ENCODE data around the gene ARF5. TPM values are rescaled to one million over a fixed set of nuclear protein-coding genes. Genes with fewer than 3 reads are reported as not detected.

ARF5 gene
- total and polyA plus RNA-seq, 2 of the 8 experiments (the other 6 are each of a cell fraction or from before 2014, with no cell fraction given) = 154 to 579 TPM

DNA sequence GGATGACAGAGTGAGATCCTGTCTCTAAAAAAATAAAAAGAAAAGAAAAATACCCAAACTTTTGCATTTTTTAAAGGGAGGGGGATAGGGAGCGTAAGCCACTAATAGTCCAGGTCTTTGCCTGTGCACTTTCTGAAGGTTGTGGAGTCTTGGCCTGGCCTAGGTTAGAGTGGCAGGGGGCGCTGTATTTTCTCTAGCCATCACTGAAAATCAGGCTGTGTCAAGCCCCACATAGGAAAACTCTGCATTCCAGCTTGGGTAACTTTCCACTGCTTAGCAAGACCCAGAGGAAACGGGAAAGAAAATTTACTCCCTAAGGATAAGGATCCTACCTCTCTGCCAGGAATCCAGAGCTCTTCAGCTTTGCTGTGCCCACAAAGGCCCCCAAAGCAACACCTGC lies 40.2 kb downstream of the ARF5 start:
- WGBS, 2 experiments (ENCODE audit: extremely low coverage in 1 of 2, insufficient coverage in 1 of 2, insufficient read length in 1 of 2, insufficient replicate concordance in 2 of 2, low coverage in 1 of 2, low lambda C conversion rate in 2 of 2, missing lambda C conversion rate in 1 of 2) = 30% methylated on average over 3 of the region's 3 CpGs; no CpG with 5 or more reads in 1 of the 2 experiments
- H4K8ac ChIP-seq (ENCODE audit: extremely low read depth, insufficient read depth, low read length) = no peak overlapping the region; the same call in 1 of the 2 replicates
- H3K27ac ChIP-seq (ENCODE audit: low read depth, low read length) = no peak overlapping the region
- H2BK12ac ChIP-seq (ENCODE audit: low read depth, low read length) = peak overlapping the region; percentile 18; the same call in 1 of the 2 replicates
- CTCF ChIA-PET (ENCODE audit: partially characterized antibody) = interaction anchor here (0.6 to 5.2 kb wide), 50 partner anchors 11 to 550 kb away, joined by 3 to 115 read pairs (median 5); partner anchors contain the start of genes ARF5, FSCN3, GCC1 and PAX4
- H3K4me1 ChIP-seq (replicated peaks in 1 of 4; ENCODE audit: control insufficient read depth in 3 of 4, insufficient read depth in 4 of 4, low read length in 3 of 4) = peaks cover 0 to 6% (median 2%) of the 10 kb centered on the region in 4 experiments; a peak in 4 of 7 replicates
- no peak overlapping the region for H2BK15ac ChIP-seq (ENCODE audit: low read length)
- H4K5ac ChIP-seq (ENCODE audit: insufficient read length, low read depth, low read length) = no peak overlapping the region
- no peaks in the 10 kb centered on the region; the same call in 1 of the 2 replicates for H3K23me2 ChIP-seq (ENCODE audit: low read depth, low read length)
- no peak overlapping the region for H2BK20ac ChIP-seq (ENCODE audit: low read length)
- H3K56ac ChIP-seq (replicated peaks; ENCODE audit: insufficient read length, low read depth, low read length) = no peak overlapping the region
- no peak overlapping the region for H3K23ac ChIP-seq (ENCODE audit: insufficient read length)
- DNase-seq (ENCODE audit: low read depth in 1 of 2, low spot score in 2 of 2) (peak in 1 of 2 experiments; percentile 65), FAIRE-seq (no peak)
- no peaks in the 10 kb centered on the region for H4K20me1 ChIP-seq (replicated peaks in 1 of 2; ENCODE audit: control insufficient read depth in 1 of 2, insufficient read depth in 2 of 2, low read length in 2 of 2)
- no peak overlapping the region for H3K4me2 ChIP-seq (ENCODE audit: insufficient read depth in 1 of 2, low read depth in 2 of 2, low read length in 2 of 2)
- no peak overlapping the region for H2BK120ac ChIP-seq (replicated peaks; ENCODE audit: low read depth, low read length)
- H3K36me3 ChIP-seq (ENCODE audit: control insufficient read depth in 2 of 4, insufficient read depth in 4 of 4, low read length in 3 of 4) = no peaks in the 10 kb centered on the region
- no peak overlapping the region for H4K91ac ChIP-seq (replicated peaks; ENCODE audit: insufficient read length, low read length)
- no peak overlapping the region for H2BK5ac ChIP-seq (ENCODE audit: low read depth, low read length)
- no peak overlapping the region for H2AK5ac ChIP-seq (ENCODE audit: low read depth, low read length)
- H3K4me3 ChIP-seq (ENCODE audit: extremely low read depth in 1 of 4, insufficient read depth in 2 of 4, low read depth in 3 of 4, low read length in 4 of 4) = no peak overlapping the region
- no peak overlapping the region for H3K14ac ChIP-seq (ENCODE audit: insufficient read length)
- POLR2A ChIA-PET (ENCODE audit: partially characterized antibody) = interaction anchor here (1.5 to 3.2 kb wide), 4 partner anchors 8 to 23 kb away, joined by 3 to 14 read pairs (median 10); no protein-coding TSS in a partner anchor
- H3K27me3 ChIP-seq (replicated peaks in 1 of 4; ENCODE audit: control insufficient read depth in 3 of 4, extremely low read depth in 1 of 4, insufficient read depth in 3 of 4, low read length in 3 of 4) = no peaks in the 10 kb centered on the region; a peak in 2 of 7 replicates
- no peak overlapping the region for H3K4ac ChIP-seq (replicated peaks; ENCODE audit: insufficient read length, low read depth, low read length)
- no peak overlapping the region for H3K18ac ChIP-seq (ENCODE audit: extremely low read depth, low read length)
- peak overlapping the region; percentile 59; the same call in 1 of the 2 replicates for H2AFZ ChIP-seq (ENCODE audit: low read length)
- H3K9ac ChIP-seq (replicated peaks in 1 of 4; ENCODE audit: extremely low read depth in 1 of 4, low read depth in 3 of 4, low read length in 3 of 4) = no peak overlapping the region
- no peaks in the 10 kb centered on the region for H3K79me2 ChIP-seq (ENCODE audit: control insufficient read depth in 1 of 2, insufficient read depth in 2 of 2, low read length in 2 of 2)
- no peaks in the 10 kb centered on the region for H3K9me3 ChIP-seq (ENCODE audit: insufficient read depth in 2 of 2, low read depth in 1 of 2, low read length in 1 of 2)
- no peaks in the 10 kb centered on the region for H3K79me1 ChIP-seq (ENCODE audit: low read depth, low read length)
- no peak for TF ChIP-seq RNF2 (IDR thresholded peaks at IDR 0.05; ENCODE audit: borderline replicate concordance, low read depth, low read length, missing control alignments, poor library complexity, severe bottlenecking)
